ENCODE results near the gene IL17F. TPM values are rescaled to one million over a fixed set of nuclear protein-coding genes. Genes with fewer than 3 reads are reported as not detected.

Gene IL17F
- total and polyA plus RNA-seq, 9 donors: not detected

DNA sequence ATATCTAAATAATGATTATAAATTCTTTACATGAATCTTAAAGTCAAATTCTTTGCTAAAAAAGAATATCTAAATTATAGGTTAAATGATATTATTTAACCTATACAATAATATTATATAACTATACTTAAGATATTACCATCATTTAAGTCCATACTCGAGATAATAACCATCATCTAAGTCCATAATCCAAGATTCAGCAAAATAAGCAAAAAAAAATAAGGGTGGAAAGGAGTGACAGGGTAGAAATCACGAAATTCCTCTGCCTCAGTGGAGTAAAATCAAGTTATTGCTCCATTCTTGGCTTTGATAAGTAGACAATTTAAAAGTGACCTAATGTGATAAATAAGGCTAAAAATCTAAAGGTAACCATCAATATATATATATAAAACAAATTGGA lies 48.4 kb downstream of the IL17F start:
- no peaks in the 10 kb centered on the region for H3K4me1 ChIP-seq (ENCODE audit: control insufficient read depth, insufficient read depth, low read length)
- H3K36me3 ChIP-seq (ENCODE audit: control insufficient read depth, insufficient read depth, low read length): no peaks in the 10 kb centered on the region
- DNase-seq: no peak
- peaks cover 12% of the 10 kb centered on the region for H3K9me3 ChIP-seq (replicated peaks; ENCODE audit: control insufficient read depth, low read depth, low read length)
- H3K27me3 ChIP-seq (ENCODE audit: control insufficient read depth, insufficient read depth, low read length): no peaks in the 10 kb centered on the region
- H3K4me3 ChIP-seq (ENCODE audit: low read length): no peak overlapping the region
- WGBS (ENCODE audit: insufficient coverage): no CpG with 5 or more reads among the region's 2 CpGs
- no peak overlapping the region for H3K27ac ChIP-seq (ENCODE audit: low read length)

DNA sequence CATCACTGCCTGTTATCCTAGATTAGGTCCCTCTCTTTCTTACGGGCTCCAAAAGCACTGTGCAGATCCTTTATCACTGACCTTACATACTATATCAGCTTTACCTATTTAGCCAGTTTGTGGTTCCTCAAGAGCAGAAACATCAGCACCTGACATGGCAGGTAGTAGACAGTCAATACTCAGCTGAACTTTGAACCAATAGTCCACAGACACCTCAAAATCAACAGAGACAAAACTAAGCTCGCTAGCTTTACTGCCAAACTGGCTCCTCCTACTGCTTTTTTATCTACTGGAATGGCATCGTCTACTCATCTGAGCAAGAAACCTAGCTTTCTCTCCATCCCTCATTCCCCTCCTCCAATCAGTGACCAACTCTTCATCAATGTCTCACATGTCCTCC lies 52.5 kb downstream of the IL17F start:
- Histone ChIP-seq H3K4me1 (ENCODE audit: control insufficient read depth, insufficient read depth, low read length) (no peaks in the 10 kb centered on the region), H3K27me3 (ENCODE audit: control insufficient read depth, insufficient read depth, low read length) (no peaks in the 10 kb centered on the region), H3K36me3 (ENCODE audit: control insufficient read depth, insufficient read depth, low read length) (no peaks in the 10 kb centered on the region), H3K4me3 (ENCODE audit: low read length) (no peak overlapping the region), H3K9me3 (replicated peaks; ENCODE audit: control insufficient read depth, low read depth, low read length) (no peaks in the 10 kb centered on the region), H3K27ac (ENCODE audit: low read length) (no peak overlapping the region)
- WGBS (ENCODE audit: insufficient coverage): 49% methylated on average over 3 of the region's 3 CpGs
- DNase-seq: no peak

DNA sequence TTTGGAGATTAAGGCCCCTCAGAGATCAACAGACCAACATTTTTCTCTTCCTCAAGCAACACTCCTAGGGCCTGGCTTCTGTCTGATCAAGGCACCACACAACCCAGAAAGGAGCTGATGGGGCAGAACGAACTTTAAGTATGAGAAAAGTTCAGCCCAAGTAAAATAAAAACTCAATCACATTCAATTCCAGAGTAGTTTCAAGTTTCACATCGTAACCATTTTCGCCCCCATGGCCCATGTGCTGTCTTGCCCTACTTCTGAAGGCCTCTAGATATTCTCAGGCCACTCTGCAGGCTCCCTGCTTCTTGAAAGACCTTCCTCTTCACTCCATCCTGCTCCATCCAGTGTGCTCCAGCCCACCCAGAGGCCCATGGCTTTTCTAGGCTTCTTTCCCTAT lies 53.9 kb downstream of the IL17F start:
- Histone ChIP-seq H3K9me3 (replicated peaks; ENCODE audit: control insufficient read depth, low read depth, low read length) (no peaks in the 10 kb centered on the region), H3K4me3 (ENCODE audit: low read length) (no peak overlapping the region), H3K4me1 (ENCODE audit: control insufficient read depth, insufficient read depth, low read length) (no peaks in the 10 kb centered on the region), H3K27ac (ENCODE audit: low read length) (no peak overlapping the region), H3K36me3 (ENCODE audit: control insufficient read depth, insufficient read depth, low read length) (no peaks in the 10 kb centered on the region), H3K27me3 (ENCODE audit: control insufficient read depth, insufficient read depth, low read length) (no peaks in the 10 kb centered on the region)
- 69% methylated on average over 3 of the region's 3 CpGs for WGBS (ENCODE audit: insufficient coverage)
- no peak for DNase-seq

DNA sequence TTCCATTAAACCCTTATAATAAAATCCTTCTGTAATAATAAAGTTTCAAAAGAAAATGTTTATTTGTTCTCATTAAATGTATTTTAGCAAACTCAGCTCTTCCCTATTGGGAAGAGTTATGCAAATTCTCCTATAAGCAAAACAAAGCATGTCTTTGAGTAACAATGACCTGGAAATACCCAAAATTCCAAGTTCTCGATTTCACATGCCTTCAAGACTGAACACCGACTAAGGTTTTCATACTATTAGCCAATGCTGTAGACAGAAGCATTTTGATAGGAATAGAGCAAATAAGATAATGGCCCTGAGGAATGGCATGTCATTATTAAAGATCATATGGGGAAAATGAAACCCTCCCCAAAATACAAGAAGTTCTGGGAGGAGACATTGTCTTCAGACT lies 54.3 kb downstream of the IL17F start:
- WGBS (ENCODE audit: insufficient coverage): no CpG with 5 or more reads among the region's 2 CpGs
- no peak overlapping the region for H3K27ac ChIP-seq (ENCODE audit: low read length)
- DNase-seq: no peak
- no peaks in the 10 kb centered on the region for H3K27me3 ChIP-seq (ENCODE audit: control insufficient read depth, insufficient read depth, low read length)
- no peaks in the 10 kb centered on the region for H3K4me1 ChIP-seq (ENCODE audit: control insufficient read depth, insufficient read depth, low read length)
- H3K36me3 ChIP-seq (ENCODE audit: control insufficient read depth, insufficient read depth, low read length): no peaks in the 10 kb centered on the region
- H3K4me3 ChIP-seq (ENCODE audit: low read length): no peak overlapping the region
- no peaks in the 10 kb centered on the region for H3K9me3 ChIP-seq (replicated peaks; ENCODE audit: control insufficient read depth, low read depth, low read length)

DNA sequence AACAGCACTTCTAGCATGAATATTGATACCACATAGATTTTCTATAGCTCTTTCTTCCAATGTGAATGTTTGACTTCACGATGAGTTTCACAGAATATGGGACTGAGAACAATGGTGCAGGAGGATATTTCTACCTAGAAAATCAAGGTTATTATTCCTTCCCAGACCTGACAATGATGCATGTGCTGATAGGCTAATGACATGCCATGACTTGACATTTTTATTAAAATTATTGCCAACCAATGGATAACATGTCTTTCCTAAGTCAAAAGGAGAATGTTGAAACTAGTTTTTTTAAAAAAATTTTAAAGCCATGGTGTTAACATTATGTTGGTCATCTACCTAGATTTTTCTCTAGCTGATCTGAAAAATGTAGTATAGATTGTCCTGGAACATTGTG lies 57.2 kb downstream of the IL17F start:
- H3K36me3 ChIP-seq (ENCODE audit: control insufficient read depth, insufficient read depth, low read length): no peaks in the 10 kb centered on the region
- WGBS (ENCODE audit: insufficient coverage): no CpG with 5 or more reads among the region's 1 CpG
- no peak overlapping the region for H3K4me3 ChIP-seq (ENCODE audit: low read length)
- no peak overlapping the region for H3K27ac ChIP-seq (ENCODE audit: low read length)
- no peak for DNase-seq
- H3K4me1 ChIP-seq (ENCODE audit: control insufficient read depth, insufficient read depth, low read length): no peaks in the 10 kb centered on the region
- H3K9me3 ChIP-seq (replicated peaks; ENCODE audit: control insufficient read depth, low read depth, low read length): no peaks in the 10 kb centered on the region
- no peaks in the 10 kb centered on the region for H3K27me3 ChIP-seq (ENCODE audit: control insufficient read depth, insufficient read depth, low read length)

Other genes starting within 250 kb of the IL17F start
- gene PKHD1, start 156.9 kb downstream of the IL17F start, total RNA-seq: 11.1 TPM
- gene PKHD1, start 156.9 kb downstream of the IL17F start, polyA plus RNA-seq (ENCODE audit: insufficient read depth in 1 of 8, insufficient read length in 8 of 8, low replicate concordance in 1 of 8): 1 to 10 TPM; 2.5 to 6.6 (median 3.6) TPM
- gene IL17A, start 58.1 kb downstream of the IL17F start, total RNA-seq: not detected
- not detected for gene IL17A, start 58.1 kb downstream of the IL17F start, polyA plus RNA-seq (ENCODE audit: insufficient read depth in 1 of 8, insufficient read length in 8 of 8, low replicate concordance in 1 of 8)
- gene MCM3, start 40.2 kb upstream of the IL17F start, total RNA-seq: 46.5 TPM
- 10 to 100 TPM; 39.1 to 61.1 (median 49.8) TPM for gene MCM3, start 40.2 kb upstream of the IL17F start, polyA plus RNA-seq (ENCODE audit: insufficient read depth in 1 of 8, insufficient read length in 8 of 8, low replicate concordance in 1 of 8)
- gene PAQR8, start 117.7 kb upstream of the IL17F start, total RNA-seq: 4.7 TPM
- 1 to 10 TPM; 5.1 to 9.8 (median 6.8) TPM for gene PAQR8, start 117.7 kb upstream of the IL17F start, polyA plus RNA-seq (ENCODE audit: insufficient read depth in 1 of 8, insufficient read length in 8 of 8, low replicate concordance in 1 of 8)
- gene EFHC1, start 175.8 kb upstream of the IL17F start, total RNA-seq: 25.7 TPM
- 10 to 100 TPM; 16.9 to 25.0 (median 18.1) TPM for gene EFHC1, start 175.8 kb upstream of the IL17F start, polyA plus RNA-seq (ENCODE audit: insufficient read depth in 1 of 8, insufficient read length in 8 of 8, low replicate concordance in 1 of 8)